GM06990 (cell line): ENCODE measurements around the gene ALPK3.

Source experiments
- DNase-seq: peaks from one replicate; pipeline ENCODE4 v3.0.0-alpha.2; 2011; ENCODE audit not compliant: insufficient read length; ENCODE audit errors: extremely low read depth
- H3K27me3 ChIP-seq: replicated peaks from 2 replicates; pipeline ENCODE4 v1.6.0; 2011; ENCODE audit warnings: low read length; ENCODE audit not compliant: control insufficient read depth, insufficient read depth
- H3K36me3 ChIP-seq: 2 replicates; pipeline ENCODE4 v1.5.1; 2011; ENCODE audit warnings: low read length; ENCODE audit not compliant: control insufficient read depth, insufficient read depth
- H3K4me3 ChIP-seq: replicated peaks from 2 replicates; pipeline ENCODE4 v1.5.1; 2011; ENCODE audit warnings: low read depth, mild to moderate bottlenecking, control low read depth, low read length
- CTCF ChIP-seq: IDR thresholded peaks from 2 replicates; pipeline ENCODE4 v1.5.1; 2011; ENCODE audit warnings: low read length, control low read depth, mild to moderate bottlenecking, inconsistent platforms; ENCODE audit not compliant: insufficient read depth, poor library complexity, severe bottlenecking

ALPK3 gene

GRCh38 chr15:84878504-84878903, 61.3 kb downstream of the ALPK3 start:
- TF ChIP-seq CTCF: peak; percentile 81
- H3K27me3 ChIP-seq: peaks cover 2% of the 10 kb centered on the region

GRCh38 chr15:84879088-84879780, 62.1 kb downstream of the ALPK3 start:
- Histone ChIP-seq H3K27me3 (peaks cover 2% of the 10 kb centered on the region), H3K36me3 (no peaks in the 10 kb centered on the region), H3K4me3 (no peak overlapping the region)
- no peak for TF ChIP-seq CTCF
- no peak for DNase-seq

More at GRCh38 chr15:84878504-84878903, 61.3 kb downstream of the ALPK3 start:
- DNase-seq: no peak
- Histone ChIP-seq H3K36me3 (no peaks in the 10 kb centered on the region), H3K4me3 (no peak overlapping the region)

- Histone ChIP-seq H3K4me3 (no peak overlapping the region), H3K27me3 (peaks cover 2% of the 10 kb centered on the region; the same call in 1 of the 2 replicates), H3K36me3 (no peaks in the 10 kb centered on the region)
- DNase-seq: no peak
- TF ChIP-seq CTCF: no peak
Measured at GRCh38 chr15:84880007-84880406, 62.9 kb downstream of the ALPK3 start.

- no peak for TF ChIP-seq CTCF
- no peak overlapping the region for H3K4me3 ChIP-seq
- no peaks in the 10 kb centered on the region for H3K36me3 ChIP-seq
- H3K27me3 ChIP-seq: peaks cover 2% of the 10 kb centered on the region; the same call in 1 of the 2 replicates
- DNase-seq: no peak
Measured at GRCh38 chr15:84880822-84881519, 63.8 kb downstream of the ALPK3 start.

GRCh38 chr15:84881520-84881830, 64.3 kb downstream of the ALPK3 start:
- TF ChIP-seq CTCF: no peak
- Histone ChIP-seq H3K4me3 (no peak overlapping the region), H3K27me3 (peaks cover 2% of the 10 kb centered on the region; the same call in 1 of the 2 replicates), H3K36me3 (no peaks in the 10 kb centered on the region)
- DNase-seq: no peak
